ENCODE data around the gene P2RX7.

DNA sequence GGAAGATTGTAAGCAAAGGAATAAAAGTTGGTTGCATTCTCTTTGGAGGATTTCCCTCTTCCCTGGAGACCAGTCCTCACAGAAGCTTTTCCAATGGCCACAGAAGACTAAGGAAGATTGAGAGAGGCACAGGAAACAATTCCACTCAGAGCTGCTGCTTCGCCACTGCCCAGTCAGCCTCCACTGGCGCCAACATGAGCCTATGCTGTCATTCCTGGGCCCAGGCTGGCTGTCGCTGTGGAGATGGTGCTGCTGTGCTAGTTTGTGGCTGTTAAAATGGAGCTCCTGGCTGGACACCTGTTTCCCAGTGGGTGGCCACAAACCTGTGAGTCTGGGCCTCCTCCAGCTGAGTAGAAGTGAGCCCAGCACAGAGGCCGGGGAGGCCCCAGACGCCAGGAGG is 6.6 kb downstream of the P2RX7 start:
- TF ChIP-seq POLR2AphosphoS5 (IDR thresholded peaks at IDR 0.05) (no peak), POLR2A (IDR thresholded peaks at IDR 0.05) (no peak), EP300 (IDR thresholded peaks at IDR 0.05) (no peak)
- TF ChIP-seq, protein P1, sequence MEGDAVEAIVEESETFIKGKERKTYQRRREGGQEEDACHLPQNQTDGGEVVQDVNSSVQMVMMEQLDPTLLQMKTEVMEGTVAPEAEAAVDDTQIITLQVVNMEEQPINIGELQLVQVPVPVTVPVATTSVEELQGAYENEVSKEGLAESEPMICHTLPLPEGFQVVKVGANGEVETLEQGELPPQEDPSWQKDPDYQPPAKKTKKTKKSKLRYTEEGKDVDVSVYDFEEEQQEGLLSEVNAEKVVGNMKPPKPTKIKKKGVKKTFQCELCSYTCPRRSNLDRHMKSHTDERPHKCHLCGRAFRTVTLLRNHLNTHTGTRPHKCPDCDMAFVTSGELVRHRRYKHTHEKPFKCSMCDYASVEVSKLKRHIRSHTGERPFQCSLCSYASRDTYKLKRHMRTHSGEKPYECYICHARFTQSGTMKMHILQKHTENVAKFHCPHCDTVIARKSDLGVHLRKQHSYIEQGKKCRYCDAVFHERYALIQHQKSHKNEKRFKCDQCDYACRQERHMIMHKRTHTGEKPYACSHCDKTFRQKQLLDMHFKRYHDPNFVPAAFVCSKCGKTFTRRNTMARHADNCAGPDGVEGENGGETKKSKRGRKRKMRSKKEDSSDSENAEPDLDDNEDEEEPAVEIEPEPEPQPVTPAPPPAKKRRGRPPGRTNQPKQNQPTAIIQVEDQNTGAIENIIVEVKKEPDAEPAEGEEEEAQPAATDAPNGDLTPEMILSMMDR (IDR thresholded peaks at IDR 0.05), result no peak
